ENCODE results near the gene MEF2A. TPM values are rescaled to one million over a fixed set of nuclear protein-coding genes. Genes with fewer than 3 reads are reported as not detected.

Gene MEF2A
- total RNA-seq, 4 donors from 2014 or later = 71.9 to 126 (median 103) TPM

- DNase-seq (ENCODE audit: low spot score in 2 of 2) = no peak
- WGBS, 2 donors = 75 to 78% methylated on average over 2 of the region's 2 CpGs
- no peak overlapping the region for H3K4me3 ChIP-seq (ENCODE audit: low read depth, poor library complexity, severe bottlenecking)
- TF ChIP-seq CTCF (IDR thresholded peaks at IDR 0.05) = no peak
- TF ChIP-seq POLR2A (IDR thresholded peaks at IDR 0.05) = no peak
- intact Hi-C loops (cut with DNase I; ENCODE audit: low total_unique reads) = no loop called here
These were observed 25.3 kb downstream of the MEF2A start for GRCh38 chr15:99590913-99591646.

- WGBS, 2 donors = 62 to 70% methylated on average over 6 of the region's 6 CpGs
- DNase-seq (ENCODE audit: low spot score in 2 of 2) = no peak
- TF ChIP-seq CTCF (IDR thresholded peaks at IDR 0.05) (no peak), POLR2A (IDR thresholded peaks at IDR 0.05) (no peak)
- intact Hi-C loops (cut with DNase I; ENCODE audit: low total_unique reads) = no loop called here
- H3K4me3 ChIP-seq (ENCODE audit: low read depth, poor library complexity, severe bottlenecking) = no peak overlapping the region
These were observed 26.5 kb downstream of the MEF2A start for GRCh38 chr15:99592145-99592791.

DNA sequence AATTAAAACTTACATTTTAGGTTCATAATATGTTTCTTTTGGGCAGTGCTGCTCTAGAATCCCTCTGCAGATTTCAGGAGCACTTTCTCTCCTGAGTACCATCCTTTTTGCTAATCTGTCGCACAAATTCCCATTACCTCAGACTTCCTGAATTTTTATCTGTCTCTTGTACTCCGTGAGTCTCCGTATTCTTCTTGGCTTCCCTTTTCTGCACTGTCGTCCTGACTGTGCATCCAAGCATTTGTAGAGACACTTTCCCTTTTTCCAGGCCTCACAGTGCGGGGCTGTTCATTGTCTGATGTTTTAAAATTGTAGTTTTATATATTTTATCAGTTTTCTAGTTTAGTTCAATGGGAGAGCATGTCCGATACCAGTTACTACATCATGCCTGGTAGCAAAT, 27.3 kb downstream of the MEF2A start:
- no peak overlapping the region for H3K4me3 ChIP-seq (ENCODE audit: low read depth, poor library complexity, severe bottlenecking)
- 56 to 68% methylated on average over 6 of the region's 6 CpGs for WGBS, 2 donors
- no peak for TF ChIP-seq POLR2A (IDR thresholded peaks at IDR 0.05)
- no peak for TF ChIP-seq CTCF (IDR thresholded peaks at IDR 0.05)
- DNase-seq (ENCODE audit: low spot score in 2 of 2) = no peak
- intact Hi-C loops (cut with DNase I; ENCODE audit: low total_unique reads) = no loop called here

- H3K4me3 ChIP-seq (ENCODE audit: low read depth, poor library complexity, severe bottlenecking) = no peak overlapping the region
- DNase-seq (ENCODE audit: low spot score in 2 of 2) = no peak
- intact Hi-C loops (cut with DNase I; ENCODE audit: low total_unique reads) = no loop called here
- WGBS, 2 donors = 73 to 82% methylated on average over 2 of the region's 2 CpGs
- TF ChIP-seq POLR2A (IDR thresholded peaks at IDR 0.05) = no peak
- no peak for TF ChIP-seq CTCF (IDR thresholded peaks at IDR 0.05)
These were observed 29.1 kb downstream of the MEF2A start for GRCh38 chr15:99594916-99595315.

- intact Hi-C loops (cut with DNase I; ENCODE audit: low total_unique reads) = no loop called here
- WGBS, 2 donors = 94 to 97% methylated on average over 3 of the region's 3 CpGs
- H3K4me3 ChIP-seq (ENCODE audit: low read depth, poor library complexity, severe bottlenecking) = no peak overlapping the region
- DNase-seq (ENCODE audit: low spot score in 2 of 2) = no peak
- TF ChIP-seq CTCF (IDR thresholded peaks at IDR 0.05) (no peak), POLR2A (IDR thresholded peaks at IDR 0.05) (no peak)
These were observed 32.5 kb downstream of the MEF2A start for GRCh38 chr15:99598296-99598695.

Data from lower leg skin (tissue), 4 donors.